Measurements from ENCODE around the gene RAD51B.
"Not testable (repeated sequence)": the region's sequence is repeated elsewhere in the genome, so short reads cannot be mapped to it uniquely, and the experiment has no call there.

The RAD51B gene

DNA sequence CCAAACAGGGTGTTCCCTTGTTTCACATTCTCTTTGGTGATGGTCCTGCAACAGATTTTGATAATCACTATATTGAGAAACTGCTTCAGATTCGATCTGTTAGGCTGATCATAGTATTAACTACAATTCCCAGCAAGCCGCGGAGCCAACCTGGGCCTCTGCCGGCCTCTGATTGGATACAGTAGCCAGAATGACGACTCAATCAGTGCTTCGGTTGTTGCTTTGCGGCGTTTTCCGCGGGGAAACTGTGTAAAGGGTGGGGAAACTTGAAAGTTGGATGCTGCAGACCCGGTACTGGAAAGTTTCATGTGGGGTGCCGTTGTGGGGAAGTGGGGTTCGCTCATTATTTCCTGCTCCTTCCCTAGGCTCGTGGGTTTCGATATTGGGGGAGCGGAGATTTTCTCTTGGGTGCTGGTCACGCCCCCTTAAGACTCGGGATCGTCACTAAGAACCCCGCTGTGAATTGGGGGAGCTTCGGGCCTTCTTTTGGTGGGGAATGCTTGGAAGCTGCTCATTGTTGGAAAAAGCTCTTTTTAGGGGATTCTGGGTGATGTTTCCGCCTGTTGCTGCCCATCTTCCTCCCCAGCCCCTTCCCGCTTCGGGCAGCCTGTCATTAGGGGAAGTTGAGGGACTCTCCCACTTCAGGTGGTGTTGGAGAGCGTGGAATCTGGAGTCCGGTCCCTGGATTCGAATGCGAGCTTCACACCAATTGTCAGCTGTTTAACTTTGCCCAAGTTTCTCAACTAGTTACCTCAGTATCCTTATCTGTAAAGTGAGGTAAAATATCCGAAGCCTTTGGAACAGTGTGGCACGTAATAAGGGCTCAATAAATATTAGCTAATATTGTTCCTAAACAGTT, at the start of gene RAD51B:
Gene RAD51B (plus strand): TSS at position 217 of the 859 bp plus-strand sequence.
- peak; percentile 87 for DNase-seq

DNA sequence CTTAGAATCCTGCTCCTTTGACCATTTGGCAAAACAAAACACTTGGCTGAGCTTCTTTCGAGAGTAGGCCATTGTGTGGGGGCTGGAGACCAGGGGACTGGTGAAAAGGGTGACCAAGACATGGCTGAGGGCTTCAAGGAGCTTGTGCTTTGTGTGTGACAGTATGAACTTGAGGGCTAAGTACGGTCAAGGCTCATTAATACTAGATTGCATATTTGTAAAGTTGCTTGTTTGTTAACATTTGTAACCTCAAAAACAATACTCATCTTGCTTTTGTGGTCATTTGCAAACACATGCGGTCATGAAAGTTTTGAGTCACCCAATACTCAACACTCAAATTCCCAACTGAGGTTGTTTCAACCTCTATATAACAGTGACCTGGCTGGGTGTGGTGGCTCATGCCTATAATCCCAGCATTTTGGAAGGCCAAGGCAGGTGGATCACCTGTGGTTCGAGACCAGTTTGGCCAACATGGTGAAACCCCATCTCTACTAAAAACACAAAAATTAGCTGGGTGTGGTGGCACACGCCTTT, 45.7 kb upstream of the RAD51B start:
- DNase-seq: no peak

DNA sequence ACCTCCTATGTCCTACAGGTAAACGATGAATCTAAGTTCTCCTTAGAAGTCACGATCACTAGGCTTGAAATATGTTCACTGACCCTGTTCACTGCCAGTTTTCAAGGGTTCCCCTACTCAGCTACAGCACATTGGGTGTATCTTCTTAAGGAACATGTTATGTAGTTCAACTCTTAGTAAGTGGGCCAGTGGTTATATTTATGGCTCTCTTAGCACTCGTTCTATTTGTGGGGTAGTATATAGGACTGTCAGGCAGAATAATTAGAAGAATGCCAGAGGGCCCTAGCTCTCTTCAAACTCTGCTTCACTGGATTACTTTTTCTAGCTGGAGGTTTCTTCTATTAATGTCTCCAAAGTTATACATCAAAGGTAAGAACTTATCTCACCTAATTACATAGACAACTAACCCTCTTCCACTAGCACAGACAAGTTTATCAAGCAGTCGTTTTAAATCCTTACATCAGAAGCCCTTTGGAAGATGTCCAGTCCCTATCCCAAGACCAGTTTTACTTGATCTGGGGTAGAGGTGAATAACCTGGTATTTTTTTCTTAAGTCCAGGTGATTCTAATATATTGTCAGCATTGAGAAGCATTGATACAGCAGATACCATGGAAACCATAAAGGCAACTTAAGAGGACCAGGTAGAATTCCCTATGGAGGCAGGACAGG, 42.8 kb upstream of the RAD51B start:
- no peak for DNase-seq

DNA sequence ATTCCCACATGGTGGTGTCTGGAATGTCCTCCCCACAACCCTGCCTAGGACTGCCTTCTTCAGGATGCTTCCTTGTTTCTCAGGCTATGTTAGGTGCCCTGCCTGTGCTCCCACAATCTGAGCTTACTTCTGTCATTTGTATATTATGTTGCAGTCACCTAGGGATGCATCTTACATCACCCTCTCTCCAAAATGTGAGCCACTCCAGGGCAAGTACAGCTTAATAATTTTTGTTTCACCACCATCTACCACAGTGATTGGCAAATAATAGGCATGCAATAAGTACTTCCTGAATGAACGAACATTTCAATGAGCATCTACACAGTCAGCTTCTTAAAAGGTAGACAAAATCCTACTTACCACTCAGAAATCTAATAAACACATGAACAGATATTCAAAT, 40.8 kb upstream of the RAD51B start:
- DNase-seq: no peak

DNA sequence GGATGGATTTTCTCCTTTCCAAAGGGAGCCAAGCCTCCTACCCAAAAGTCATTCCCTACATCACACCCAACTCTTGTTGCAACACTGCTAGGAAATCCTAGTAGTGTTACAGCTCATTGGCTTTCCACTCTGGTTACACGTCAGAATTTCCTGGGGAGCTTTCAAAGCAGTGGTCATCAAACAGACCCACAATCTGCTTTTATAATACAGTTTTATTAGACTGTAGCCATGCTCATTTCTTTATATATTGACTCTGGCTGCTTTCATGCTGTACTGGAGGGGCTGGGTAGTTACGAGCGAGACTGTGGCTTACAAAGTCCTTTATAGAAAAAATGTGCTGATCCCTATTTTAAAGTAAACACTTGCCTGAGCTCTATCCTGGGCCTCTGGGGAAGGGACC, 37.5 kb upstream of the RAD51B start:
- no peak for DNase-seq

DNA sequence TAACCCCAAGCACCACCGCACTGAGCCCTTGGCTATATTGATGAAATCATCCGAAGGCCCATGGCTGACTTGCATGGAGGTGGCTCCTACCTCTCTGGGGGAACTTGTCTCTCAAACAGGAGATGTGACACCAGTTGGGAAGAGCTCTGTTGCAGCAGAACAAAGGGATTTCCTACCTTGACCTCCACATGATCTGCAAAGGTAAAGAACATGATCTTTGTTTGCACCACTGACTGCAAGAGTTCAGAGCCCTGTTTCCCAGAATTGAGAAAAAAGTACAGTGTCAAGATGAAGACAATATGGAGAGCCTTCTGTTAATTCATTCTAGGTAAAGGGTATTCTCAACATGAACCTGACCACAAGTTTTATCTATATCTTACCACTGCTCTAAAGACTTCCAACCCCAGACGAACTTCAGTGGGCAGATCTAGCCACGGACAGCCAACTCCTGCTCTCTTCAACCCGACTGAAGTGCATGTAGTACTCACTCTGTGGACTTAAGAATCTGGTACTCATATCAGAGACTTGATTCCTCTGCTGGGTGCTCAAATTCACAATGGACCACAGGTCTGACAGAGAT, 35.2 kb upstream of the RAD51B start:
- DNase-seq: no peak

DNA sequence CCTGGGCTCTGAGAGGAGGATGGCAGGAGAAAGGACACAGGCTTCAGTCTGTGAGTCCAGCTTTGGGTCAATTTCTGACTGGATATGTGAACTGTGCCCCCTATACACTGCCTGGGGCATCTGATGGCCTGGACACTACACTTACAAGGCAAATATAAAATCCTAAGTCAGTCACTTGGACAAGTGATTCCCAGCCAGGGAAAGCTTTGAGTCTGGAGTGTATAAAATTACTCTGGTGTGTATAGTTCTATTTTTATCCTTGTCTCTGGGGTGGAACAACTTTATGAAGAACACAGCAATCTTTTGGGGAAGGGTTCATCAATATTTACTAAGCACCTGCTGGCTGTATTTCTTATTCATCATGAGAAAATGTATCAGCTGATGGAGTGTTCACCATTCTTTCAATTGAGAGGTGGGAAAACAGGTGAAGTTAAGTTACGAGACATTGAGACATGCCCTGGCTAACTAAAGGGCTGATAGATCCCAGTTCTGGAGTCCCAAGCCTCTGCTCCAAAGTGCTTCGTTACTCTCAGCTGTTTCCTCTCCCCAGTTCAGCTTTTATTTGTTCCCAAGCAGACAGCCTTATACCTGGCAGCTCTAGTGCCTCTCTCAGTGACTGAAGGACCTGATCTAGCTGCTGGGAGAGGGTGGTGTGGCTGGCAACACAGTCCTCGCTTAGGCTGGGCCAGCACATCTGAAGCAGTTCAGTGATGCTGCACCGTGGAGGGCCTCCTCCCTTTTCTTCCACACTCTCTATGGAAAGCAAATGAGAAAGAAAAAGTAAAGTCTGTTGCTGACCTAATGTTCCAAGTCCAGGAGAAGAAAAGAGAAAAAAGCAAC, 34.1 kb upstream of the RAD51B start:
- no peak for DNase-seq

DNA sequence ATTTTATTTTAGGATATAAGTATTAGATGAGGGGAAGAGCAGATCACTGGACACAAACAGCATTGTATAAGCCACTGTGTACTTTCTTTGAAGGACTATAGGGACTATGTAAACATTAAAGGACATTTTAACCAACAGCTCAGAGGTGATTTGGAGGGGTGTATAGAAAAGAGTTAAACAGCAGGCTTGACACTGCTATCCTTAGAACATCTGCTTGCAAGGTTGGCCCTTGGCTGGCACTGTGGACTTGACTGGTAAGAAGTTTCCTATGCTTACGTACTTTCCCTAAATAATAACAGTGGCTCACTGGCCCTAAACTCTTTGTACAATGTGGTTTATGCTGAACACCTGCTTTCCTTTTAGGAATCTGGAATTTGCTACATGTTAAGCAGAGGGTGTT, 31.9 kb upstream of the RAD51B start:
- no peak for DNase-seq

DNA sequence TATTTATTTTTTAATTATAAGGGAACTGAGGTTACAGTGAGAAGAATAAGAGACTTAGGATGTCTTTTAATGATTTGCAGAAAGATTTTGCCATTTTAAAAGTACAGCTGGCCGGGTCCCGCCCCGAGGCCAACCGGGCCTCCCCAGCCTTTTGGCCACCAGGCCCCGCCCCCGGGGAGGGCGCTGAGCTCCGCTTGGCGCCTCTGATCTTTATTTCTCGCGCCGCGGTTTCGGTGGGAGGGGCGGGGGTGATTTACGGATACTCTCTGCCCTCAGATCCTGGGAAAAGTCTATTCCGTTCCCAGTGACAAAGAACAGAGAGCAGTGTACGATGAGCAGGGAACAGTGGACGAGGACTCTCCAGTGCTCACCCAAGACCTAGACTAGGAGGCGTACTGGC, 20.8 kb upstream of the RAD51B start:
- no peak for DNase-seq

DNA sequence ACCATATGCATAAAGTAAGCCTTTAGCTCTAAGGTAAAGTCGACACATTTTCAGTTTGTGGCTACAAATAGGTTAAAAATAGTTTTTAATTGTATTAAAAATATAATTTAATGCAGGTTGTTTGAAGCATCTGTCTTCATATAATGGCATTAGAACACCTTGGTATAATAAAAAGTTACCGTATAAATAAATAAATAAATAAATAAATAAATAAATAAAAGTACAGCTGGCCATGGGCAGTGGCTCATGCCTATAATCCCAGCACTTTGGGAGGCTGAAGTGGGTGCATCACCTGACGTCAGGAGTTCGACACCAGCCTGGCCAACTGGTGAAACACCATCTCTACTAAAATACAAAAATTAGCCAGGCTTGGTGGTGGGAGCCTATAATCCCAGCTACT, 18.8 kb upstream of the RAD51B start:
- no peak for DNase-seq

DNA sequence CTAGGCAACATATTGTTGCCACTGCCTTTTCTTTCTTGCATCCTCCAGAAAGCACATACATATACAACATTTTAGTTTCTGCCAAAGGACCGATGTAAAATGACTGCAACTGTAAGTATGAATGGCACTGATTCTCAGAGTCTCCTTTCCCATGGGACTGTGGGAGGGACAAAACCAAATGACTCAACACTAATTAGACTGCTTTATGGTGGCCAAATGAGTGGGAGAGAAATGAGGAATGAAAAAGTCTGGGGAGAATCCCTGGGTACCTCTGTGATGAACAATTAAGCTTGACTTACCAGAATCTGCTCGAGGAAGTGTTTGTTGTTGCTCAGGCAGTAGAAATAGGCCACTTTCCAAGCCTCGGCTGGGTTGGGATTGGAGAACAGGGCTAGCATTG, 13.3 kb upstream of the RAD51B start:
- no peak for DNase-seq

DNA sequence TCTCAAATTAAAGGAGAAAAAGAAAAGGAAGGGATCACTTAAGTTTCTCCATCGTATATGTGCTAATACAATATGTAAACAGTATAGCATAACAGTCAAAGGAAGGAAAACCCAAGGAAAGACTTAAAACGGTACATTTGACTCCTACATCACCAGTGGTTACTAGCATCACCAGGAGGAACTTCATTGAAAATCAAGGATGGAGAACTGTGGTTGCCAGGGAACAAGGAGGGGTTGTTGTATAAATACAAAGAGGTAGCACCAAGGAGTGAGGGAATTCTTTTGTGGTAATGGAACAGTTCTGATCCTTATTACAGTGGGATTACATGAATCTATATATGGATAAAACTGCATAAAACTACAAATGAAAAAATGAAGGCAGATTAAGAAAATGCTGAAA, 4.8 kb upstream of the RAD51B start:
- DNase-seq: no peak

DNA sequence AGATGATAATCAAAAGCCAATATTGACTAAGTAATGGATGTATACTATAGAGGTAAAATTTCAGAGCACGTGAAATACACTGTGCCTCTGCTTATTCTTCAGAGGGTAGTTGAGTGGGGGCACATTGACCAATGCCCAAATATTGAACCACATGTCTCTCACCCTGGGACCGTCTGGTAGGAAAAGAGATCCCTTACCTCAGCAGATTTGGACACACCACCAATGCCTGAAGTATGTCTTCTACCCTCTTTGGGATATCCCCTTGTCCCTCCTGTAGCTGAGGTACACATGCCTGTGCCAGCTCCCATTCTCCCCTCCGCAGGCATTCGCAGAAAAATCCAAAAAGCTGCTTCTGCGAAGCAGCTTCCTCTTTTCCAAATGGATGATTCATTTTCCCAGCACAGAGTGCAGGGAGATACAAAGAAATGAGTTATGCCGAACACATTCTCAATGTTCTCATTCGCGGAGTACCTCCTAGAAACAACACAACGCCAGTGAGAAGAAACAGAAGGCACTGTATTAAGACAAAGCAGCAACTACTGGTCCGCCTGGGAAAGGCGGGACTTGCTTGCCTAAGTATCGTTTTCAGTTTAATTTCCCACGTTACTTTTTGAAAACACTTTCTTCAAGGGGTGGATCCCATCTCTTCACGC, 3.9 kb upstream of the RAD51B start:
- DNase-seq: no peak

DNA sequence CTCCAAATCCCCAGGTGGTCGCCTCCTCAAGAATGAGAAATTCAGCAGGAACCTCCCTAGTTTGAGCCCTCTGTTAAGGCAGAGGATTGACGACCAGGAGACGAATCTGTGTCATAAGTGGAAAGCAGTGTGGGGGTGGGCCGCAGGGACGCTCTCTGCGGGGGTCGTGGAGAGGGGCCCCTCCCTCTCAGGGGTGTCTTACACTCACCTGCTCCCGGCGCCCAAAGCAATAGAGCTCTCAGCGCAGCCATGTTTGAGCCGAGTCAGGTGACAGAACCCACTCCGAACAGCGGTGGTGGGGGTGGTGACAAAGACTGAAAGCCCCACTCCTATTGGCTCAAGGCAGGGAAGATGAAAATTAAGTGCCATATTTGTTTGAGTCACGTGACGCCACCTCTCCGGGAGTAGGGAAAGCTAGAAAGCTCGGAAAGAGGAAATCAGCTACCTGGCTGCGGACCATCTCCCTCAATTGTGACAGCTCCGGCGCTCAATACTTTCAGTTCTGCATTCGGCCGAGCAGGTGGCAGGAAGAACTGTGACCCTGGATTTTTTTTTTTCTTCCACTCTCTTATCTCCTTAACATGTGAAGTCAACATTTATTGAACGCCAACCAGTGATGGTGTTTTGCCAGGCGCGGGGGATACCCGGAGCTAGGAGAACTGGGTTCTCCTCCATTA, 3.1 kb upstream of the RAD51B start, which contains the start of gene ZFYVE26:
Gene ZFYVE26 (minus strand): TSS at position 265 of the 677 bp plus-strand sequence. CDS start 627 bp downstream, outside the sequence.
- peak; percentile 91 for DNase-seq

DNA sequence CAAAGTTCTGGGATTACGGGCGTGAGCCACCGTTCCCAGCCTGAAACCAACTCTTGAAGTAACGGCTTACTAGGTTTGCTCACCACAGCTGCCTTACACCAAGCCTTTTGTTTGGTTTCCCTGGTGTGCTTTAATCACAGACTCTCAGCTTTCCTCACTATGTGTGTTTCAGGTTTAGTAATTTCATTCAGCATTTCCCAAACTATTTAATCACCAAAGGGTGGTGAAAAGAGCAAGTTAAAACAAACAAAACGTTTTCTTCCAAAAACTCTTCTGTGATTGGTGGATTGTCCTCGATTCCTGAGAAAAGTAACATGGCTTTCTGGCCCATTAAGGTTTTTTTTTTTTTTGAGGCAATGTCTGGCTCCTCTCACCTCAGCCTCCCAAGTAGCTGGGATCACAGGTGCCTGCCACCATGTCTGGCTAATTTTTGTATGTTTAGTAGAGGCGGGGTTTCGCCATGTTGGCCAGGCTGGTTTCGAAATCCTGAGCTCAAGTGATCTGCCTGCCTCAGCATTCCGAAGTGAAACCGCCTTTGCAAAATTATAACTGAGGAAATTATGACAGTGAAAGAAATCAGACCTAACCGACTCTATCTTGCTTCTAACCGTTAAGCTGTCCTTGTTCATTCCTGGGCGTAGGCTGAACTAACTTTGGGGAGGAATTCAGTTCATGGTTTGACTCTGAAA, 1.7 kb upstream of the RAD51B start:
- no peak for DNase-seq

DNA sequence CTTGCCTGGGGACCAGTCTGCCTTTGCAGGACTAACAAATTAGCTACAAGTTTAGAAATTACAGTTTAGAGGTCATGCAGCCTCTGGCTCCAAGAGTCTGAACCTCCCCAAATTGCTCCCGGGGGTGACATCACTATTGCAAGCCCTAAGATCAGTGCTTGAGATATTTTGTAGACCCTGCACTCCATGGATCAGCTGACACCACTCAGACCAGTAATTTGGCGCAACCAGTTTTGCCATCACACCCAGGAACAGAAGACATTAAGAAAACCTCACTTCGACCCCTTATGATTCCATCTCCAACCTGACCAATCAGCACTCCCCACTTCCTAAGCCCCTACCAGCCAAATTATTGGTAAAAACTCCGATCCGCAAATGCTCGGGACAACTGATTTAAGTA, 1.1 kb upstream of the RAD51B start:
- DNase-seq: not testable (repeated sequence)

DNA sequence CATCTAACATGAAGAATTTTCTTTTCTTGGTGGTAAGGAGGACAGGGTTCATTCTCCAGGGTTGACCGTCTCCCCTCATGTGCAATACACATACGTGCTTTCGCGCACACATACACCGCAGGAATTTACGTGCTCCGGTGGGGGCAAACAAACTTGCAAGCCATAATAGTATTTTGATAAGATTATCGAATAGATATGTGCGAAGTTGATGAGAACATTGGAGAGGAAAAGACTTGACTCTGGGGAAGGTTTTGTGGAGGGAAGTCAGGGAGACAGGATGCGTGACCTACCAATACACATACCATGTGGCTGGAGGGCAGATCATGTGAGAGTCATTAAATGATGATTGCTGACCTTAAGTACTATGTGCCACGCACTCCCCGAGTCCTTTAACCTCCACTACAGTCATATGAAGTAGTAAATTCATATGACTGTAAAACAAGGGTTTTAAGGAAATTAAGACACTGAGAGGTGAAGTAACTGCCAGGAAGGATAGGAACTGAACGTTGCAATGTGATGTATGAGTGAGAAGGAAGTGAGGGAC, 921 bp downstream of the RAD51B start:
- DNase-seq: no peak

DNA sequence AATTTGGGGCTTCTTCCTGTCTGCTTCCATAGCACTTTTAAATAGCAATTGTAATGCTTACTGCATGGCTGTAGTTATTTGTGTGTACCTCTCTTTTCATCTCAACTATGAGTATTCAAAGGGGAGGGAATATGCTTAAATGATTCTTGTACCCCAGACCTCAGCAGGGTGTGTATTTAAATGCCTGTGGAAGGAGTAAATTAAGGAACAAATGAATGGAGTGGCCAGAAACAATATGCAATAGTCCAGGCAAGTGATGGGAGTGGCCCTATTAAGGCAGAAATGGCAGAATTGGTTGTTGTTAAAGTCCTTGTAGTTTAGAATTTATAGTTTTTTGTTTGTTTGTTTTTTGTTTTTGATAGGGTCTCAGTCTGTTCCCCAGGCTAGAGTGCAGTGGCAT, 1.5 kb downstream of the RAD51B start:
- DNase-seq: no peak

DNA sequence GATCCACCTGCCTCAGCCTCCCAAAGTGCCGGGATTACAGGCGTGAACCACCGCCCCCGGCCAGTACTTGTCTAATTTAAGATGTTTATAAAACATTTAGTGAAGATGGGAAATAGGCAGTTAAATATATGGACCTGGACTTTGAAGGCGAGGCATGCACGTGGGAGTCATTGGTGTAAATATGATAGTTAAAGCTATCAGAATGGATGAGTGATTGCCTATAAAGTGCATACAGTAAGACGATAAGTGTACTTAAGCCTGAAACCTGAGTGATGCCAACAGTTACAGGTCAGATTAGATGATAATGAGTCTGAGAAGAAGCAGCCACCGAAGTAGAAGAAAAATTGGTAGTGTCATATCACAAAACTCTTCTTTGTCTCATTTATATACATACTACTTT, 11.5 kb downstream of the RAD51B start:
- no peak for DNase-seq

DNA sequence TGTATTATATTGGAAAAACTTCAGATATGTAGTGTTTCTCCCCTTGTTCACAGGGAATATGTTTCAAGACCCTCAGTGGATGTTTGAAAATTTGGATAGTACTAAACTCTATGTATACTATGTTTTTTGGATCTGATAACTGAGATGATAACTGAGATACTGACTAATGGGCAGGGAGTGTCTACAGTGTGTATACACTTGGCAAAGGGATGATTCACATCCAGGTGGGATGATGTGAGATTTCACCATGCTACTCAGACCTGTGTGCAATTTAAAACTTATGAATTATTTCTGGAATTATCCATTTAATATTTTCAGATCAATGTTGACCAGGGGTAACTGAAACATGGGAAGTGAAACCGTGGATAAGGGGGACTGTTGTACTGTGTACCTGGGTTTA, 13.8 kb downstream of the RAD51B start:
- DNase-seq: no peak

DNA sequence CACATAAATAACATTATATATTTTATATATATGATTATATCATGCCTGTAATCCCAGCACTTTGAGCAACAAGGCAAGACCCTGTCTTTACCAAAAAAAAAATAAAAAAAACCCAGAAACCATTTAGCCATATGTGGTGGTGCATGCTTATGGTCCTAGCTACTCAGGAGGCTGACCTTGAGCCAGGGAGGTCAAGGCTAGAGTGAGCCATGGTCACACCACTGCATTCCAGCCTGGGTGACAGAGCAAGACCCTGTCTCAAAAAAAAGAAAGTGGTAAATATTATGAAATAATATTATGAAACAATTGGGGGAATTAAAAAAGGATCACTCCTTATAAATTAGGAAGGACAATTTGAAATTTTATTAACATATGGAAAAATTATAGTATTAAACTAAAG, 16.0 kb downstream of the RAD51B start:
- no peak for DNase-seq

All from stimulated activated CD4-positive, alpha-beta T cell treated with anti-CD3 and anti-CD28 coated beads, Interleukin-1b, Interleukin-23, amount 100 ng/mL, for 48 hours (primary cell).